Testis (tissue), 3 donors: ENCODE measurements around the gene TNNT1. TPM values are rescaled to one million over a fixed set of nuclear protein-coding genes. Genes with fewer than 3 reads are reported as not detected.

ENCODE experiments used
- DNase-seq: peaks from one replicate; pipeline ENCODE4 v3.0.0-alpha.2; 2019
- H3K27ac ChIP-seq, 2 donors: fragments of 200-600 bp; sonication (generic); one replicate each; pipeline ENCODE4 v1.5.1; 2019
- H3K27me3 ChIP-seq: fragments of 200-600 bp; sonication (generic); one replicate; pipeline ENCODE4 v1.5.1; 2019
- H3K36me3 ChIP-seq: fragments of 200-600 bp; sonication (generic); one replicate; pipeline ENCODE4 v1.5.1; 2017; ENCODE audit warnings: low read depth; ENCODE audit errors: missing control alignments
- H3K4me1 ChIP-seq: fragments of 200-600 bp; sonication (generic); one replicate; pipeline ENCODE4 v1.5.1; 2019
- H3K4me3 ChIP-seq, 2 donors: fragments of 200-600 bp; sonication (generic); one replicate each; pipeline ENCODE4 v1.5.1; 2017 to 2019
- H3K9me3 ChIP-seq: fragments of 200-600 bp; sonication (generic); one replicate; pipeline ENCODE4 v1.5.1; 2017
- POLR2A ChIP-seq: fragments of 450-650 bp; IDR thresholded peaks from one replicate; pipeline ENCODE4 v1.6.1; 2017; ENCODE audit warnings: antibody characterized with exemption, mild to moderate bottlenecking, moderate library complexity
- WGBS, 2 donors: methylation state at CpG; one replicate each; pipeline ENCODE4 v1.1.5; 2018; 5-methylcytosine and 5-hydroxymethylcytosine counted together
- intact Hi-C: fragments of 100-400 bp; cut with DNase I; formaldehyde crosslinking; loops from one replicate; pipeline ENCODE4 v1.15.1; 2023; ENCODE audit warnings: low total_unique reads
- polyA plus RNA-seq: library from polyadenylated mRNA; stranded (reverse); fragments of 350-450 nt; fragmentation: Illumina TruSeq; extraction: RNeasy Lipid Tissue Mini Kit (QIAGEN cat#74804); gene quantifications from one replicate; pipeline ENCODE4 v1.2.3, GENCODE V29; 2014; ENCODE audit warnings: low read depth, low replicate concordance; ENCODE audit not compliant: insufficient read depth
- total RNA-seq, 2 donors: library from RNA; depleted of rRNA; stranded (reverse); fragments of >200 nt; gene quantifications; one replicate each; pipeline ENCODE4 v1.2.3, GENCODE V29; 2016
- TF ChIP-seq, protein P1 (sequence below), 3 experiments: fragments of 450-650 bp in 2 of 3; fragments of 200-600 bp in 1 of 3; sonication (generic) in 1 of 3; IDR thresholded peaks; one replicate each; pipeline ENCODE4 v1.5.1; 2016 to 2019; ENCODE audit warnings: antibody characterized with exemption in 3 of 3, mild to moderate bottlenecking in 2 of 3, moderate library complexity in 1 of 3

Gene TNNT1
- total and polyA plus RNA-seq, 3 donors from 2014 or later: 13.0 to 84.0 (median 14.5) TPM

DNA sequence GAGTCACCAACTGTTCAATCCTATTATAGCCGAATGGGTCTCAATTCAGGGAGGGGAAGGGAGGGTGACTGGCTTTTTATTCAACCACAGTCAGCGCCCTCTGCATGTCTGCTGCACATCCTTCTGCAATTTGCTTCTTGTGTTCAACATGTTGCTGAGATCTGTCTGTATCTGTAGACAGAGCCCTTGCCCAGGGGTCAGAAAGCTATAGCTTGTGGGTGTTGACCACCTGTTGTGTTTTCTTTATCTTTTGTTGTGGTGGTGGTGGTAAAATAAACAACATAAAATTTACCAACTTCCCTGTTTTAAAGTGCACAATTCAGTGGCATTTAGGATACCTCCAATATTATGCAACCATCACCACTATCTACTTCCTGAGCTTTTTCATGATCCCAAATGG is 43.8 kb downstream of the TNNT1 start:
- DNase-seq: no peak
- TF ChIP-seq, protein P1, sequence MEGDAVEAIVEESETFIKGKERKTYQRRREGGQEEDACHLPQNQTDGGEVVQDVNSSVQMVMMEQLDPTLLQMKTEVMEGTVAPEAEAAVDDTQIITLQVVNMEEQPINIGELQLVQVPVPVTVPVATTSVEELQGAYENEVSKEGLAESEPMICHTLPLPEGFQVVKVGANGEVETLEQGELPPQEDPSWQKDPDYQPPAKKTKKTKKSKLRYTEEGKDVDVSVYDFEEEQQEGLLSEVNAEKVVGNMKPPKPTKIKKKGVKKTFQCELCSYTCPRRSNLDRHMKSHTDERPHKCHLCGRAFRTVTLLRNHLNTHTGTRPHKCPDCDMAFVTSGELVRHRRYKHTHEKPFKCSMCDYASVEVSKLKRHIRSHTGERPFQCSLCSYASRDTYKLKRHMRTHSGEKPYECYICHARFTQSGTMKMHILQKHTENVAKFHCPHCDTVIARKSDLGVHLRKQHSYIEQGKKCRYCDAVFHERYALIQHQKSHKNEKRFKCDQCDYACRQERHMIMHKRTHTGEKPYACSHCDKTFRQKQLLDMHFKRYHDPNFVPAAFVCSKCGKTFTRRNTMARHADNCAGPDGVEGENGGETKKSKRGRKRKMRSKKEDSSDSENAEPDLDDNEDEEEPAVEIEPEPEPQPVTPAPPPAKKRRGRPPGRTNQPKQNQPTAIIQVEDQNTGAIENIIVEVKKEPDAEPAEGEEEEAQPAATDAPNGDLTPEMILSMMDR (IDR thresholded peaks at IDR 0.05): no peak
- TF ChIP-seq POLR2A: no peak
- H3K4me1 ChIP-seq: peaks cover under 1% of the 10 kb centered on the region
- H3K9me3 ChIP-seq: no peaks in the 10 kb centered on the region
- H3K27ac ChIP-seq: no peak overlapping the region
- H3K4me3 ChIP-seq: no peak overlapping the region
- intact Hi-C loops: no loop called here
- 79% methylated on average over 2 of the region's 2 CpGs for WGBS, 2 donors
- no peaks in the 10 kb centered on the region for H3K27me3 ChIP-seq
- no peaks in the 10 kb centered on the region for H3K36me3 ChIP-seq

DNA sequence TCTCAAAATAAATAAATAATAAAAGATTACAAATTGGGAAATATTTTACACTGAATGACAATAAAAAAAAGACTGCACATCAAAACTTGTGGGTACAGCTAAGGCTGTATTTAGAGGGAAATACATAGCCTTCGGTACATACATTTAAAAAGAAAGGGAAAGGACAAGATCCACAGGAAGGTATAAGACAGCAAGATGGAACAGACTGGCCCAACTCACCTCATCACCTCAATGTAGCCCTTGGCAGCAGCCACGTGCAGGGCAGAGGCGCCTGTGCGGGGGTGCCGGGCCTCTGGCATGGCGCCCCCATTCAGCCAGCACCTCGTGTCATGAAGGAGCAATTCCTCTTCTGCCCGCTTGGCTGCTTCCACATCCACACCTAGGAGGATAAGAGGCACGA is 45.8 kb downstream of the TNNT1 start:
- H3K9me3 ChIP-seq: no peaks in the 10 kb centered on the region
- DNase-seq: no peak
- H3K27ac ChIP-seq: no peak overlapping the region
- TF ChIP-seq, protein P1 (IDR thresholded peaks at IDR 0.05): no peak
- no peak for TF ChIP-seq POLR2A
- no peaks in the 10 kb centered on the region for H3K36me3 ChIP-seq
- no peaks in the 10 kb centered on the region for H3K27me3 ChIP-seq
- intact Hi-C loops: no loop called here
- H3K4me3 ChIP-seq: no peak overlapping the region
- WGBS, 2 donors: 92 to 97% methylated on average over 8 to 9 of the region's 9 CpGs
- H3K4me1 ChIP-seq: peaks cover 21% of the 10 kb centered on the region

DNA sequence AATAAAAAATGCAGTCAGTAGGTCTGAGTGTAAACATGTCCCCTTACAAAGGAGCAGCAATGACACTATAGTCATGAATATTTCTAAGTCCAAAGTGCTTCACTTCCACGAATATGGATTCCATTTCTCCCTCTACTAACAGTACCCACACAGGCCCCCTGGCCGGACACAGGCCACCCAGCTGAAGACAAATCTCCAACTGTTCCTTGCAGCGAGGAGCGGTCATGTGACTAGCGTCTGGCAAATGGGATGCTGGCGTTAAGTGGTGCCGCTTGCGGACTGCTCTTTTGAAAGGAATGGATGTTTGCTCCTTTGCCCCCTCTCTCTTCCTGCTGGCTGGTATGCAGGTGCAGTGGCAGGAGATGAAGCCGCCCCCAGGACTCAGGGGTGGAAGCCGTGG is 47.7 kb downstream of the TNNT1 start:
- no peaks in the 10 kb centered on the region for H3K27me3 ChIP-seq
- no peaks in the 10 kb centered on the region for H3K9me3 ChIP-seq
- H3K36me3 ChIP-seq: no peaks in the 10 kb centered on the region
- no peak for DNase-seq
- no peak overlapping the region for H3K27ac ChIP-seq
- no peak for TF ChIP-seq POLR2A
- TF ChIP-seq, protein P1 (IDR thresholded peaks at IDR 0.05): no peak
- intact Hi-C loops: no loop called here
- no peak overlapping the region for H3K4me3 ChIP-seq
- WGBS, 2 donors: 90 to 92% methylated on average over 8 to 10 of the region's 10 CpGs
- H3K4me1 ChIP-seq: peaks cover 26% of the 10 kb centered on the region

DNA sequence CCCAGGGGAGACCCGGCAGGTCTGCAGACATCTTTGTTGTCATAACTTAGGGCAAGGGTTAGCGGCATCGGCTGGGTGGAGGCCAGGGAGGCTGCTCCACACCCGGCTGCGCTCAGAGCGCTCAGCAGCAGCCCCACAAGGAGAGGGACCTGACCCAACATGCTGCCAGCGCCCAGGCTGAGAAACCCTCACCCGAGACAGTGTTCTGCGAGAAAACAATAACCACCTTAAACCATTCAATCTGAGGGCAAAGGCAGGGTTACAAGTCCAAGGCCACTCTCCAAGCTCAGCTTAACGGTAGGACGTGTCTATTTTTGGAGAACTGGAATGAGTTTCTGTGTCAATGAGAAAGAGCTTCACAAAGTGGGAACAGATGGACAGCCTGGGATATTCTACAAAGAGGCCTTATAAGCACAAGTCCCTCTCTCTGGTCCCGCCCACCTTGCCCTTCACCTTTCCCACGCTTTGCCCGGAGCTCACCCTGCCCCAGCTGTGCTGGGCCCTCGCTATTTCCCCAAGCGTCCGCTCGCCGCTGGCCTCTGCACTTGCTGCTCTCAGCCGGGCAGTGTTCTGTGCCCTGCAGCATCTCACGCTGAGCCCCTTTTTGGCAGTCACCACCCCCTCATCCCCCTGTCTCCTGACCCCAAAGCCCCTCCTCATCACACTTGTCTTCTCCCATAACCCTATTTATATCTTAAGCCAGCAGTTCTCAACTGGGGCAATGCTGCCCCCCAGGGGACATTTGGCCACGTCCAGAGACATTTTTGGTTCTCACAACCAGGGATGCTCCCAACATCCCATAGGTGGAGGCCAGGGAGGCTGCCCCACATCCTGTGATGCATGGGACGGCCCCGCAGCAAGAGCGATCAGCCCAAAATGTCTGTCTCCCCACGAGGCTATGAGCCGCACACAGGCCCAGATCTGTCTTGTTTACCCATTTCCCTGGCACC is 49.2 kb downstream of the TNNT1 start:
- Histone ChIP-seq H3K27ac (no peak overlapping the region), H3K9me3 (no peaks in the 10 kb centered on the region), H3K4me3 (no peak overlapping the region), H3K36me3 (no peaks in the 10 kb centered on the region), H3K27me3 (no peaks in the 10 kb centered on the region), H3K4me1 (peaks cover 26% of the 10 kb centered on the region)
- peak; percentile 21 for DNase-seq
- WGBS, 2 donors: 56 to 59% methylated on average over 22 to 27 of the region's 27 CpGs
- intact Hi-C loops: no loop called here
- no peak for TF ChIP-seq POLR2A
- TF ChIP-seq, protein P1 (IDR thresholded peaks at IDR 0.05): no peak
